ENCODE results near the gene NEK6.
A peak's percentile ranks its signal among the peaks of the same experiment; 100 is the strongest.

Gene NEK6

GRCh38 chr9:124373851-124374250 is 116.1 kb downstream of the NEK6 start:
- DNase-seq (ENCODE audit: low read depth), result no peak

- DNase-seq (ENCODE audit: low read depth), result no peak
Observed at GRCh38 chr9:124375726-124376125, 118.0 kb downstream of the NEK6 start.

- no peak for DNase-seq (ENCODE audit: low read depth)
Observed at GRCh38 chr9:124376329-124376728, 118.6 kb downstream of the NEK6 start.

GRCh38 chr9:124377551-124378406 is 120.0 kb downstream of the NEK6 start:
- no peak for DNase-seq (ENCODE audit: low read depth)

GRCh38 chr9:124381170-124381945 is 123.6 kb downstream of the NEK6 start:
- DNase-seq (ENCODE audit: low read depth), result peak; percentile 79

GRCh38 chr9:124384210-124384609 is 126.5 kb downstream of the NEK6 start:
- DNase-seq (ENCODE audit: low read depth), result no peak

GRCh38 chr9:124384846-124385245 is 127.1 kb downstream of the NEK6 start:
- DNase-seq (ENCODE audit: low read depth), result no peak

GRCh38 chr9:124385623-124386022 is 127.9 kb downstream of the NEK6 start:
- DNase-seq (ENCODE audit: low read depth), result no peak

GRCh38 chr9:124386201-124386600 is 128.5 kb downstream of the NEK6 start:
- DNase-seq (ENCODE audit: low read depth), result peak; percentile 55

- no peak for DNase-seq (ENCODE audit: low read depth)
Observed at GRCh38 chr9:124388275-124389048, 130.7 kb downstream of the NEK6 start.

- no peak for DNase-seq (ENCODE audit: low read depth)
Observed at GRCh38 chr9:124389146-124389939, 131.6 kb downstream of the NEK6 start.

GRCh38 chr9:124390794-124391658 is 133.3 kb downstream of the NEK6 start:
- peak; percentile 79 for DNase-seq (ENCODE audit: low read depth)

- DNase-seq (ENCODE audit: low read depth), result no peak
Observed at GRCh38 chr9:124392254-124392870, 134.6 kb downstream of the NEK6 start.

GRCh38 chr9:124392871-124393460 is 135.2 kb downstream of the NEK6 start:
- peak; percentile 74 for DNase-seq (ENCODE audit: low read depth)

GRCh38 chr9:124394167-124394566 is 136.4 kb downstream of the NEK6 start:
- no peak for DNase-seq (ENCODE audit: low read depth)

GRCh38 chr9:124394596-124394995 is 136.8 kb downstream of the NEK6 start:
- DNase-seq (ENCODE audit: low read depth), result no peak

GRCh38 chr9:124395826-124396225 is 138.1 kb downstream of the NEK6 start:
- no peak for DNase-seq (ENCODE audit: low read depth)

GRCh38 chr9:124398191-124398935 is 140.6 kb downstream of the NEK6 start:
- no peak for DNase-seq (ENCODE audit: low read depth)
